Activated CD4-positive, alpha-beta T cell treated with anti-CD3 and anti-CD28 coated beads, Interleukin-2, amount 50 U/mL, for 4 hours (primary cell): Measurements from ENCODE around the gene WDR59.

ENCODE experiments used
- DNase-seq, 2 experiments: peaks; one replicate each; pipeline ENCODE4 v3.0.0-alpha.2; 2020

WDR59 gene

DNA sequence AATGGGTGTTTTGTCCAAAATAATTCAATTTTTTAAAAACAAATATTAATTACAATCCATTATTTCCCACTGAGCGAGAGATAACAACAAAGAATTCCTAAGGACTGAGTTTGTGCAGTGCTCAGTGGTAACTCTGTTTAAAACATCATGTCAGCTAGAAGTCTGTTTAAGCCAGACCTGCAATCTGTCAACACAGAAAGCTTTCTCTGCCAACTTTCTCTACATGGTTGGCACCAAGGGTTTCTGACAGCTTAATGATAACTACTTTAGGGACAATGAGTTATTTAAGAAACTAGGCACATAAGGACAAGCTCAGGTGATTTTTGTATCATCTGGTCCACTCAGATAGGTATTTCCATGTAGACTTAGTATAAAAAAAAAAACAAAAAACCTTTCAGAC is 81.8 kb downstream of the WDR59 start:
- no peak for DNase-seq

GRCh38 chr16:74902161-74902560 is 82.8 kb downstream of the WDR59 start:
- DNase-seq = no peak

DNA sequence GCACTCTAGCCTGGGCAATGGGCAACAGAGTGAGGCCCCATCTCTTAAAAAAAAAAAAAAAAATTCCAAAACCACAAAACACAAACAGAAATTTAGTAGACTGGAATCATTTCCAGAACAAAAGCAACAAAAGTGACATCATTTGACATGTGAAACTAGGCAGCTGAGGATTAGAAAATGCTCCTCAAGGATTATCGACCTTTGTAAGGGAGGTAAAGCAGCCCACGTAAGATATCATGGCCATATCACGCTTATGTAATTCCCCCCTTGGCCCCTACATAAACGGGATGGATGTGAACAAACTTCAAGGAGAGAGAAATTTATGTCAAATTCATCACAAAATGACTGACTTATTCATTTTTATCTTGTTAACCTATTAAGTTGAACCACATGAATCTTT is 83.3 kb downstream of the WDR59 start:
- DNase-seq = no peak

GRCh38 chr16:74899816-74900215 is 85.1 kb downstream of the WDR59 start:
- no peak for DNase-seq

DNA sequence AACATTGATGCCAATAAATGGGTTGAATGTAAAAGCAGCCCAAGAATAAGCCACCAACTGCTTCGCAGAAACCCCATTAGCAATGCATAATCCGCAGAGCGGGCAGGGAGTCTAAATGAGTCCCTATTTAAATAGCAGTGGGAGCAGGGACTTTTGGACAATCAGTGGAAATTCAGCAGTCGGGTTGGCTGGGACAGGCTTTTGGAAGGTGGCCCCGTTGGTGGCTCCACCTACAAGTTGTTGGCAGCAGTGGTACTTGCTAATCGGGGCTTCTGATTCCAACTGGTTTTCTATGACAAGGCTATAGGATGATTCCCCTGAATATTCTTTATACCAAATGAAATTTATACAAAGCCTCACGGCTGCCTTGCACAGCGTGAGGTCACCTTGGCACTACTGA is 86.3 kb downstream of the WDR59 start:
- no peak for DNase-seq

DNA sequence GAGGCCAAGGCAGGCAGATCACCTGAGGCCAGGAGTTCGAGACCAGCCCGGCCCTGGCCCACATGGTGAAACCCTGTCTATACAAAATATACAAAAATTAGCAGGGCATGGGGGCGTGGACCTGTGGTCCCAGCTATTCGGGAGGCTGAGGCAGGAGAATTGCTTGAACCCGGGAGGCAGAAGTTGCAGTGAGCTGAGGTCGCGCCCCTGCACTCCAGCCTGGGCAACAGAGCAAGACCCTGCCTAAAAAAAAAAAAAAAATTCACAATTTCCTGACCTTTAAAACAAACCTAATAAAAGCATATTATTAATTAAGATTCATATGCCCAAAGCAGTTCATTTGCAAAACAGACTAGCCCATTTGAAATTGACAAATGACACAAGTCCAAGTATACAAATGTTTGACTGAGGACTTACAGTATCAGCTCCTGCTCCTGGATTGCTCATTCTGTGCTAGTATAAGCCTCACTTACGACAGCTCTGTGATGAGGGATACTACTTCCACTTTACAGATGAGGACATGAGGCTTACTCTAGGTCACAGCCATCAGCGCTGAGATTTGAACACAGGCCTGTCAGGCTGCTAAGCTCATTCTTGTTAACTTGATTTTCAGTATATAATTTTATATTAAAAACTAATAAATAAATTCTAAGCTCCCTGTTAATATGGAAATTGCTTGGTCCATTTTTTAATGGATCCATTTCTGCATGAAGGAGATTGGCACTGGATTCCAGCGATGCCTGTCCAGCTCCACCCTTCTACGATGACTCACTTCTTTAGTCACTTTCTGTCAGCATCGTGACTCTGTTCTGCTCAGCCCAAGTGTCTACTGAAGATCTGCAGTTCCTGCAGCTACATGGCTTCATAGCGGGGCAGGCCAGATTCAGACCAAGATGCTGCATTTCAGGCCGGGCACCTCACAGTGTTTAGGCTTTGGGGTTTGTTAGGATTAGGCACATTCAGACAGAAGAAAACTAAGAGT is 88.2 kb downstream of the WDR59 start:
- DNase-seq = no peak

GRCh38 chr16:74893541-74893940 is 91.4 kb downstream of the WDR59 start:
- DNase-seq = no peak

DNA sequence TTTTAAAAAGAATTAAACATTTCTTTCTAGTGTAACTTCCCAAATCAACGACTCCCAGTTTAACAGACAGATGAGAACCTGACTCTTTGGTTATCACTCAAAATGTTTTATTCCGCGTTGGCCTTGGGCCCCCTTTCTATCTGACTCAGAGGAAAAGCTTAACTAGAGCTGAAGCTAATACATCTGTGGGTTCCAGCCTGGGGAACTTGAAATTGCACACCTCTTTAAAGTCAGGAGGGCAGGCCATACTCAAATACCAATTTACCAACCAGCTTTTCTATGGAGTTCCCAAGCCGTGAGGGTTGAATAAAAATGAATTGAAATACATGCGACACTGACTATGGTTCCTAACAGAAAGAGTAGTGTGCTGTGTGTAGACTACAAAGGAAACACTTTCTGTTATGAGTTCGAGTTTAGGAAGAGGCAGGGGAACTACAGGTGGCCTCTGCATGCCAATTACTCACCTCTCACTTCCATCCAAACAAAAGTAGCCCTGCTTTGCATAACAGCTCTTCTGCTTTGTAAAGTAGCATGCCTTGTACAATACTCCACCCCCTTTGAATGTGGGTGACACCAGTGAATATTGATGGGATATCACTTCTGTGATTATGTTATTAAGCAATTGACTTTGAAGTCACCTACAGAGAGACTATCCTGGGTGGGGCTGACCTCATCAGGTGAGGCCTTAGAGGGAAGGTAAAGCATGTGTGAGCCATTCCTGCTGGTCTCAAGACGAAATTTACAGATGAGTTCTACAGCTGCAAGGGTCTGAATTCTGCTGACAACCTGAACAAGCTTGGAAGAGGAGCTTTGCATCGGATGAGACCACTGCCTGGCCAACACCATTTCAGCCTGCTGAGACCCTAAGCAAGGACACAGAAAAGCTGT is 92.1 kb downstream of the WDR59 start:
- DNase-seq = no peak

GRCh38 chr16:74888888-74889287 is 96.0 kb downstream of the WDR59 start:
- no peak for DNase-seq

- DNase-seq = no peak
These were observed 96.6 kb downstream of the WDR59 start for GRCh38 chr16:74888232-74888862.

DNA sequence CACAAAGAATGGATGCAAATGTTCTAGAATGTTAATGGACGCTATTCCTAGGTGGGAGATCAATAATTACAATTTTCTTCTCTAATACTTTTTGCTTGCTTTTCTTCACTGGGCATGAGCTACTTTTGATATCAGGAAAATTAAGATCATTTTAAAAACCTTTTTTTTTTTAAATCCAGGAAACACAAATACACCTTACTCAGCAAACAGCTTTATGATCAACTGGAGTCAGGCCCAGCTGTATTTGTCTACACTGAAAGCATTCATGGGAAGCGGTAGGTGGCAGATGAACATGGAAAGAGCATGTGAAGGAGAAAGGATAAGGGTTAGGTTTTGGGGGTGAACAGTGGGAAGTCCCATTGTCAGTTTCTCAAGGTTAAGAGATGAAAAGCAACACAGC is 97.8 kb downstream of the WDR59 start:
- no peak for DNase-seq

- no peak for DNase-seq
These were observed 107.2 kb downstream of the WDR59 start for GRCh38 chr16:74877706-74878105.

DNA sequence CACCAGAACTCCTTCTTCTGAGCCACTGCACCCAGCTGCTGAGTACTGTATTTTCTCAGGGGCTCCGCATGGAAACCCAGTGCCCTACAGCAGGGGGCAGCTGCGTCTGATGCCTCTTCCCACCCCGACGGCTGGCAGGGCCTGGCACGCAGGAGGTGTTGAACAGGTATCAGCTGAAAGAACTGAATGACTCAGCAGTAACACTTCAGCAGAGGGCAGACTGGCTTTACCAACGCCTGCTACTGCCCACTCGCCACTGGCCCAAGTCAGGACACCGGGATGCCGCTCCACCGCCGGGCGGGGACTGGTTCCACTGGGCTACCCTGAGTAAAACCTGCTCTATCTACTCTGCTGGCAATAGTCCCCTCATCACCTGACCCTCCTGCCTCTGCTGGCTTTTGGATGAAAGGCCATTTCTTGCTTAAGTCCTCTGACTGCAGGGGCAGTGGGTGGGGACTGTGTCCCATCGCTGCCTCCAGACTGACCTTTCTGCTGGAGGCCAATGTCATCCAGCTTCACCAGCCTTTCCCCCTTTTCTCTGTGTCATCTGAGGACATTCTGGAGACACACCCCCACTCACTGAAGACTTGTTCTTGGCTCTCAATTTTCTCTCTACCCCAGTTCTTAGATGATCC is 109.9 kb downstream of the WDR59 start:
- DNase-seq = no peak

DNA sequence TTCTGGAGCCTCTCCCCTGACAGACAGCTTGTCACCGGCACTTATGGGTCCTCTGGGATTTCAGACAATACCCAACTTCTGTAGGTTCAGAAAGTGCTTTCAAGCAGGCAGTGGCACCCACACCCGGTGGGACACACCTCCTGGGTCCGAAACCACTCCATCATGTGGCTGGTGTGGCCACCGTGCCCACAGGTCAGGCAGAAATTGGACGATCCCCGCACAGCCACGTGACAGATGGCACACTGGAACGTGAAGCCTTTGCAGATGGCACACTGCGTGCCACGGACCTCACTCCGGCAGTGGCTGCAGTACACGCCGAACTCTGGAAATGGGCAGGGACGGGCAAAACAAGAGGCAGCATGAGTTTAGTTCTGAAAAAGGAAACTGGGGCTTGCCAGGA is 110.8 kb downstream of the WDR59 start:
- no peak for DNase-seq

DNA sequence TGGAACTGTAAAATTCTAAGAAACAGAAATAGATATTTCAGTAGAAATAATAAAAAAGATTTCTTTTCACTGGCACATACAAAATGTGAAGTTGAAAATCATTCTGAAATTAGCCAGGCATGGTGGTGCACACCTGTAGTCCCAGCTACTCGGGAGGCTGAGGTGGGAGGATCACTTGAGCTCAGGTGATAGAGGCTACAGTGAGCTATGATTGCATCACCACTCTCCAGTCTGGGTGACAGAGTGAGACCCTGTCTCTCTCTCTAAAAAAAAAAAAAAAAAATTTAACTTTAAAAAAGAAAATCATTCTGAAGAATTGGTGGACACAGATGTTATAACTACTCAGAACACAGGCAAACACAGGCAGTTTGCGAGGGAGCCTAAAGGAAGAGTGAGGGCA is 112.6 kb downstream of the WDR59 start:
- DNase-seq = no peak

DNA sequence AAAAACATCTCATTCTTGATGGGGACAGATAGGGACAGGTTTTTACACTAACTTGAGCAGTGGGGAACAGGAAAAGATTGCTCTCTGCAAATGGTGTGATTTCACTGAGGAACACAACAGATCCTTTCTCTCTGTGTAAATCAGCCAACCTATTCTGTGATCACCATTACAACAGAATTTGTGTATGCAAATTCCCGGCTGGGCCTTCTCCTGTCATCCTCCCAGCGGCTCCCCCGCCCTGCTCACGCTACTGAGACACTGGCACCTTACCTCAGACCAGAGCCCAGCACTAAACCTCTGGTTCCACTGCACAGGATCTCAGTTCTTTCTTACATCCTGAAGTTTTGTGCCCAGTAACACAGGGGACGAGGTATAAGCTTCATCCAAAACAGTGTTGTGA is 113.3 kb downstream of the WDR59 start:
- no peak for DNase-seq

- DNase-seq = no peak
These were observed 116.4 kb downstream of the WDR59 start for GRCh38 chr16:74868501-74868900.

- no peak for DNase-seq
These were observed 116.9 kb downstream of the WDR59 start for GRCh38 chr16:74868035-74868434.

GRCh38 chr16:74867281-74867849 is 117.6 kb downstream of the WDR59 start:
- DNase-seq = no peak

GRCh38 chr16:74865922-74866598 is 118.9 kb downstream of the WDR59 start:
- no peak for DNase-seq

- no peak for DNase-seq
These were observed 122.1 kb downstream of the WDR59 start for GRCh38 chr16:74862743-74863244.

DNA sequence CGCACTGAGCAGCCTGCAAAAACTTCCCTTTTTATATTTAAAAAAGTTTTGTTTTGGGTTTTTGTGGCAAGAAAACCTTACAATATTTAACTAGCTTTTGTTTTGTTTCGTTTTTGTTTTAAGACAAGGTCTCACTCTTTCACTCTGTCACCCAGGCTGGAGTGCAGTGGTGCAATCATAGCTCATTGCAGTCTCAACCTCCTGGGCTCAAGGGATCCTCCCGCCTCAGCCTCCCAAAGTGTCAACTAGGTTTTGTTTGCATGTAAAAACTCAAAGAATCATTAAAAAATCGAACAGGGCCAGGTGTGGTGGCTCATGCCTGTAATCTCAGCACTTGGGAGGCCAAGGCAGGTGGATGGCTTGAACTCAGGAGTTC is 132.4 kb downstream of the WDR59 start:
- no peak for DNase-seq
